Globus pallidus (tissue), 1 donor: ENCODE measurements around the gene ADAM12.

Source experiments
- DNase-seq: peaks from one replicate; pipeline ENCODE4 v3.0.0-alpha.2; 2015; ENCODE audit warnings: low spot score

ADAM12 gene, protein sequence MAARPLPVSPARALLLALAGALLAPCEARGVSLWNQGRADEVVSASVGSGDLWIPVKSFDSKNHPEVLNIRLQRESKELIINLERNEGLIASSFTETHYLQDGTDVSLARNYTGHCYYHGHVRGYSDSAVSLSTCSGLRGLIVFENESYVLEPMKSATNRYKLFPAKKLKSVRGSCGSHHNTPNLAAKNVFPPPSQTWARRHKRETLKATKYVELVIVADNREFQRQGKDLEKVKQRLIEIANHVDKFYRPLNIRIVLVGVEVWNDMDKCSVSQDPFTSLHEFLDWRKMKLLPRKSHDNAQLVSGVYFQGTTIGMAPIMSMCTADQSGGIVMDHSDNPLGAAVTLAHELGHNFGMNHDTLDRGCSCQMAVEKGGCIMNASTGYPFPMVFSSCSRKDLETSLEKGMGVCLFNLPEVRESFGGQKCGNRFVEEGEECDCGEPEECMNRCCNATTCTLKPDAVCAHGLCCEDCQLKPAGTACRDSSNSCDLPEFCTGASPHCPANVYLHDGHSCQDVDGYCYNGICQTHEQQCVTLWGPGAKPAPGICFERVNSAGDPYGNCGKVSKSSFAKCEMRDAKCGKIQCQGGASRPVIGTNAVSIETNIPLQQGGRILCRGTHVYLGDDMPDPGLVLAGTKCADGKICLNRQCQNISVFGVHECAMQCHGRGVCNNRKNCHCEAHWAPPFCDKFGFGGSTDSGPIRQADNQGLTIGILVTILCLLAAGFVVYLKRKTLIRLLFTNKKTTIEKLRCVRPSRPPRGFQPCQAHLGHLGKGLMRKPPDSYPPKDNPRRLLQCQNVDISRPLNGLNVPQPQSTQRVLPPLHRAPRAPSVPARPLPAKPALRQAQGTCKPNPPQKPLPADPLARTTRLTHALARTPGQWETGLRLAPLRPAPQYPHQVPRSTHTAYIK

DNA sequence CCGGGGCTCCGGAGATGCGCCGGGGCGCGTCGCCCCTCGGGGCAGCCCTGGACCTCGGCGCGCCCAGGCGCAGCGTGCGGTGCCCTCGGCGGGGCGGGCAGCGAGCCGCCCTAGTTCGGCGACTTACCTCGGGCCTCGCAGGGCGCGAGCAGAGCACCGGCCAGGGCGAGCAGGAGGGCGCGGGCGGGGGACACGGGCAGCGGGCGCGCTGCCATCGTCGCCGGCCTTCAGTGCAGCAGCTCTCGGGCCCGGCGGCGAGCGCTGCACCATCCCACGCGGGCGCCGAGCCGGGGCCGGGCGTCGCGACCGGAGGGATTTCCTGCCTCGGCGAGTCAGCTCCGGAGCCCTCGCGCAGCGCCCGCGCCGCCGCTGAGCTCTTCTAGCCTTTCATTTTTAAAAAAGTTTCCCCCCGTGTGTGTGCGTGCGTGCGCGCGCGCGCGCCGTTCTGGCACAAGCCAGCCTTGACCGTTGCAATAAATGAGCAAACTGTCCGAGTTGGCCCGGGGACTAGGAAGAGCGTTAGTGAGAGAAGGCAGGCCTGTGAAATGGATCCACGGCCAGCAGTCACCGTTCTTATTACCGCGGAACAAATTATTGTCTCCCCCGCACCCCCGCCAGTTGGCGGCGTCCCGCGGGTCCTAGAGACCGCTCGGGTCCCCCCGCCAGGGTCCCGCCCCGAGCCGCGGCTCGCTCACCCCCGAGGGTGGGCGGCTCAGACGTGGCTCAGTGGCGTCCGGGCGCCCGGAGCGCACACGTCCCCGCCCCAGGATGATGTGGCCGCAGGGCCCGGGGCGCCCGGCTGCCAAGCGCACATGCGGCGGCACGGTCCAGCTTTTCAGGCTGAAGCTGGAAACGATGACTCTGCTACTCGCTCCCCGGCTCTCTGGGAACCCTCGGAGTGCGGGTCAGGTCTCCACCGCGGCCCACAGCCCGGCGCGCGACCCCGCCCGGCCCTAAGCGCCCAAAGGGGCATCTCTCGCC is at the start of gene ADAM12:
Gene ADAM12, minus strand, starts transcription at position 547 of the 981 bp plus-strand sequence. Its CDS starts 332 bp downstream, at position 215.
- DNase-seq: peak; percentile 33

DNA sequence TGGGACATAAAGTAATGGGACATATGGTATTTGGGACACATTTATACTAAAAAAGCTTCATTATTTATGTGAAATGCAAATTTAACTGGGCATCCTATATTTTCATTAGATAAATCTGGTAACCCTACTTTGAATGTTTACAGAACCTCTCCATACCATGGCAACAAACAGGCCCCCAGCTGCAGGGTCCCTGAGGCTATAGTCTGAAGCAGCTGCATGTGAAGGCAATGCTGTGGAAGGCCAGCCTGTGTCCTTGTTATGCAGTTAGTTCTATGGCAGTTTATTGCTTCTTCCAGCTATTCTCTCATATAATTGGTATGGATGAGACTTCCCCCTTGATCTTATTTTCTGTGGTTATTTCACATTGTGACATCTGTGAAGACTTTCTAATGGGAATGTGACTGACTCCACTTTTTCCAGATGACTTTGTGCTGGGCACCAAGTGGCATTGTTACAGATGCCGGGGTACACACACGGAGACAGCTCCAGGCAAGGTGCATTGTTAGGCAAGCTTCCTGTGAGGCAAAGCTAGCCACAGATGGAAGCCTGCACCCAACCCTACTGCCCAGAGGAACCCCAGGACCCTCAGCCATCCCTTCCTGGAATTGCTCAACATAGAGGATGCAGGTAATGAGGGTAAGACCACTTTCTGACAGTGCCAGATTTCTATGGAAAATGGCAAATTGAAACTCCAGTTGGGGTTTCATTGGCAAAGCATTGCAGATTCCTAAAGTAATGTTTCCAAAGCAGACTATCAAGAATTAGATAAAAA is 49.5 kb upstream of the ADAM12 start:
- DNase-seq: no peak

DNA sequence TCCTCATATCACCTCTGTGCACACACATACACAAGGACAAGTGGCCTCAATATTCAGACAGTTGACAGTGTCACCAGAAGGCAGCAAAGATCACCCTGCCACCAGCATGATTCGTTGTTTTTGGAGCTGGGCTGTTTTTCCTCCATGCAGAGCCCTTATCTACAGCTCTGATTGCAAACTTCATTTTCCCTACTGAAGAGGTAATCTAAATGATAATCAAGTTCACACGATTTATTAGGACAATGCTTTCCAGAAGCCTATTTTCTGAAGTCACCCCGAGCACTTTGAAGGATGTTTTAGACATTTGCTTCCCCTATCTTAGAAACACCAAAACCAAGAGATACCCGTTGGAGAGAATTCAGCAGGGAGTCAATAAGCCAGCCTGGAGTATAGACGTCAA is 46.0 kb upstream of the ADAM12 start:
- DNase-seq: no peak

DNA sequence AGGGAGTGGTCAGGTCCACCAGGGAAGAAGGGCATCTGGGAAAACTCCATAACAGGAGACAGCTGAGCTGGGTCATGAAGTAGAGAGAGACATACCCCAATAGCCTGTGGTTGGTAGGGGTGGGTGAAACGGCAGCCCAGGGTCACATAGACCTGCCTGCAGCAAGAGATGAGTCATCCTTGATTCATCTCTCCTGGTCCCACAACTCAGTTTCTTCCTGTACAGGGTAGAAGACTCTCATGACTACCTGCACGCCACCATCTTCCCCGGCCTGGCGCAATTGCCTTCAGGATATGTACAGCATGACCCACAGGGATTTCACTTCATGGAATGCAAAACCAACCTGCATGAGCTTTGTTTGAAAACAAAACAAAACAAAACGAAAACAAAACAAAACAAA is 45.1 kb upstream of the ADAM12 start:
- DNase-seq: no peak

DNA sequence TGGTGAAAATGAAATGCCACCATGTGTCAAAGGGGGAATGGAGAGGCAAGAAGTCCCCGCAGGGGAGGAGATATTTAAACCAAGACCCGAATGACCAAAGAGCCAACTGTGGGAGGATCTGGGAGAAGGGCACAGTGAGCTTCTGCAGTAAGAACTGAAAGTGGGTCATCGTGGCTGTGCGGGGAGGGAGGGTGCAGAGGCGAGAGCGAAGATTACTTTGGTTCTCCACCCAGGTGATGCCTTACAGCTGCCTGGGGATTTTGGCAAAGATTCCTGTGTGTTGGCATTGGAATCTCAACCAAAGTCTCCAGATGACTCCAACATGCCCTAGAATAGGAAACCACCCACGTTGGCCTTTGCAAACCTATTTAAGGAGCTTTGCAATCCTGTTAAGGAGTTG is 44.2 kb upstream of the ADAM12 start:
- DNase-seq: no peak

DNA sequence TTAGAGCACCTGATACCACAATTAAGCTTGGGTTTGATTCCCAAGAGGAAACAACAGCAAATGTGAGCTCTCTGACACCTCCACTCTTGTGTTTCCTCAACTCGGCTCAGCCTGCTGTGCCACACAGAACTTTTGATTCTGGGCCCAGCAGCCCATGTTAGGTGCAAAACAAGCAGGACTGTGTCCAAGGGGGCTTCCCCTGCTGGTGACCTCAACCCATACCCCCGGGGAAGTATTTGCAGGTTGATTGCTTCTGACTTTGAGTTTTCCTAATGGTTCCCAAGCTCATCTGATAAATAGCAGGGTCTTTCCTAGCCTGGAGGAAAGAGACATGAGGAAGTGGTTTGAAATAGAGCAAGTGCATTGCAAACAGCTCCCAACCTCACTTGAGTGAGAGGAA is 43.5 kb upstream of the ADAM12 start:
- DNase-seq: no peak

DNA sequence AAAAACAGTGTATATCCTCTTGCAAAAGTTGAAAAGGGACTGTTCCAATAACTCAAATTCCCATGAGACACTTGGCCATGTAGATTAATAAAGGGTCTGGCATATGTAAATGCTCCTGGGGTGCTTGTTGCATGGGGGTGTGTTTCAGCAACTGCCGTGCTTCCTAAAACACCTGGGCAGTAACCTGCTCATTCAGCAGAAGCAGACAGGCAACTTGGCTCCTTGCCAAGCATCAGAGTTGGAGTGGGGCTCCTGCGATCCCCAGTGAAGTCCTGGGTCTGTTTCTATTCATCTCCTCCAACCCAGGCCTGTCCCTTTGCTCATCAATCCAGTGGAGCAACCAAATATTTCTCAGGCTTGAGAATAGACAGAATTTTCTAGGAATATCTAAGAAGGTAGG is 42.2 kb upstream of the ADAM12 start:
- no peak for DNase-seq

DNA sequence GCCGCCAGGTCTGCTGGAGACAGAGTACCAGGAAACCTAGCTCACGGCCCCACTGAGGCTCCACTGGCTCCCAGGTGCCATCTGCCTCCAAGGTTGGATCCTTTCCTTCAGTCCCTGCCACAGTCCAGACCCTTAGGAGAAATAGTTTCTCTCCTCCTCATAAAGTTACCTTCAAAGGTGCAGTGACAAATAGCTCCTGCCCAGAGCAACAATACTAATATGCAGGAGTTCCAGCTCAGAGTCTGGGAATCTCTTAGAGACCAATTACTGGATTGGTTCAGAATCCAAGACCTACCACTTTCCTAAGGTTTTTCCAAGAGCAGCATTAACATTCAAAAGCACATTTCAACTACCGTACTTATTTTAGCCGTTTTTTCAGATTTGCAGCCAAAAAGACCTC is 41.0 kb upstream of the ADAM12 start:
- DNase-seq: no peak

DNA sequence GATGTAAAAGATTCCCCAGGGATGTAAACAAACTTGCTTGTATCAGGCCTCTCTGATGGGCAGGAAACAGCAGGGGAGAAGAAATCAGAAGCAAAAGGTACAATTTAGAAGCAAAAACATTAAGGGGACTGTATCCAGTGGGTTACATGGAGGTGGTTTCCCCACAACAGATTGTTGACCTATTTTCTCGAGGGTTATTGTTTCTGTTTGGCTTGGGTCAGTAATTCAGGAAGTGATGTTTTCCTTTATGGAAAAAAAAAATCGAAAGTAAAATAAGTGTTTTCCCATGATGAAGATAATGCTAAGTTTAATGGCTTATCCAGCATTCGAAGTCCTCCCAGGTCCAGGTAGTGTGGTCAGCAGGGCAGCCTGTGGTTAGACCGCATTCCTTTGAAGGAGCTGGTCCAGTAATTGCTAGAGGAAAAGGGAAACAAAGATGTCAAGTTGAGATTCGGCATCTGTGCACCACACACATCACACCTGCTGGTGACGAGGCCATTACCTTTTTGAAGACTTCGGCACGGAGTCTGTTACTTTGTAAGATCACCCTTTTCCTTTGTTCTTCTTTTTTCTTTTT is 37.3 kb upstream of the ADAM12 start:
- DNase-seq: no peak

DNA sequence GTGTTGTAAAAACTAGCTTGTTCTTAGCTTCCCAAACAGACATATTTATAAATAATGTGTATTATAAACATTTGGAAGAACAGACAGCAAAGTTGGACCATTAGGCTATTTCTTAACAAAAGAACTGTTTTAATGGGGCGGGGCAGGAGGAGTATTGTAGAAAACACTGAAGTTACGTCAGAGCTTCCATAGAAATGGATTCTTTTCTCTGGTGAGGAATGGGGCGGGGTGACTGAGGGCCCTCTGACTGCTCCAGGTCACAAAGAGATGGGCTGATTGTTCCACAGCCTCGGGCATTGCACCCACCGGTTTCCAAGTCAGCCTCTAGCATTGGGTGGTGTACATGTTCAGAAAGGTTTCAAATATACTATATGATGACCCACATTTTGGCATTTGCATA is 36.8 kb upstream of the ADAM12 start:
- DNase-seq: no peak

DNA sequence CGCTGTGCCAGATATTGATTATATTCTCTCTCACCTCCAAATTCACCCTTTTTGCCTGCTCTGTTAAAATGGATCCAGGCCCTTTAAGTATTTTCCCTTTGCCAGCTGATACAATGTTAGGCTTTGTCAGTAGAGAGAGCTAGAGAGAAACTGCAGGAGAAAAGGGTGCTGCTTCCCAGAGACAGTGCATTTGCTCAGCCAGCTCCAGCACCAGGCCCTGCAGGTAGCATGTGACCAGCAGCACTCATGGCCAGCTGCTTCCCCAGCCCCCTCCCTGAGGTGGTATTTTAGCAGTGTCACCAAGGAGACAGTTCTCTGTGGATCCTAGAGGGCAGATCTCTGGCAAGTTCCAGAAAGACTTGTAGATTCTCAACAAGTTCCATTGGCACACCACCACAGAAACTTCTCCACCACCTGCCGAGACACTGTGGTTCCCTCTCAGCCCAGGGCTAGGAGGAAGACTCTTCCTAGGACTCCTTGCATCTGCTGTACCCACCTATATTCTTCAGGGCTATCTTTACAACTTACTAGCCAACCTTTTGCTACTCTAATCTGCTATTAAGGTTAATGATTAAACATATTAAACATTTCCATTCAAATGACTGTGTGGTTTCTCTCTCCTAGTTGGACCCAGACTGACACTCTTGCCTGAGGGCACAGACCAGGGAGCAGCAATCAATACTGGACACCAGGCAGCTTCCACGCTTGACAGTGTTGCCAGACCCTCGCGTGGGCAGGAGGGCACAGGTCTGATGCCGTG is 35.6 kb upstream of the ADAM12 start:
- DNase-seq: no peak

DNA sequence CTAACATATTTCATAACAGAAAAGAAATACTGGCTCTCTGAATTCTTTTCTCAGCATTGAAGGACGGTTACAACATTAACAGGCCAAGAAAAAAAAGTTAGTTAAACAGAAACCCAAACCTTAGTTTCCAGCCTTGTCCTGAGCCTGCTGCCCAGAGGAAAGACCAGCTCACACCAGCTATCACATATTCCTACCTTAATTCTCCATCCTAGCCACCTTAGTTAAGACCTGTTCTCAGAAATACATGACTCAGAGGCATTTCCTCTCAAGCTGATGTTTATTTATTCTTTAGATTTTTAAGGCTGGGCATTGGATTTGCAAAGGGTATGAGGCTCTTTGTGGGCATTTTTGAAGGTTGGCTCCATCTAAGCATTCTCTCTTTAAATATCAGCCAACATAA is 34.3 kb upstream of the ADAM12 start:
- DNase-seq: no peak

DNA sequence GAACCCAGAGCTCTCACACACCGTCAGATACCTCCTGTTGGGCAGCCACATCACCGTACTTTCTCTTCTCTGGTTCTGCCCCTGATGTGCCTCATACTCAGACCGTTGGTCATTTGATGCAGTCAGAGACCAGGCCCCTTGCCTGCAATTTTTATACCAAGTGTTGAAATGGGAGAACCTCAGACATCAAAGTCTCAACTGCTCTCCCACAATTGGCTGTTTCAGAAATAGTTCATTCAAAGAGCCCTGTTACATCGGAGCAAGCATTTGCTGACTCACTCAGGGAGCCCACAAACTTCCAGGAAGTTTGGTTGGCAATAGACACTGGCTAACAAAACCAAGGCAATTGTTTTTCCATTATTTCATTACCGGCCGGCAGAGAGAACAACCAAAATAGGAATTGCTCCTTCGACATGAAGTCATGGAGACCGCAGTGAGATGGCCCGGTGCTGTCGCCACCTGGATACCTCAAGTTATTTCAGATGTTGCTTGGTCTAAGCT is 33.5 kb upstream of the ADAM12 start:
- DNase-seq: peak; percentile 23

DNA sequence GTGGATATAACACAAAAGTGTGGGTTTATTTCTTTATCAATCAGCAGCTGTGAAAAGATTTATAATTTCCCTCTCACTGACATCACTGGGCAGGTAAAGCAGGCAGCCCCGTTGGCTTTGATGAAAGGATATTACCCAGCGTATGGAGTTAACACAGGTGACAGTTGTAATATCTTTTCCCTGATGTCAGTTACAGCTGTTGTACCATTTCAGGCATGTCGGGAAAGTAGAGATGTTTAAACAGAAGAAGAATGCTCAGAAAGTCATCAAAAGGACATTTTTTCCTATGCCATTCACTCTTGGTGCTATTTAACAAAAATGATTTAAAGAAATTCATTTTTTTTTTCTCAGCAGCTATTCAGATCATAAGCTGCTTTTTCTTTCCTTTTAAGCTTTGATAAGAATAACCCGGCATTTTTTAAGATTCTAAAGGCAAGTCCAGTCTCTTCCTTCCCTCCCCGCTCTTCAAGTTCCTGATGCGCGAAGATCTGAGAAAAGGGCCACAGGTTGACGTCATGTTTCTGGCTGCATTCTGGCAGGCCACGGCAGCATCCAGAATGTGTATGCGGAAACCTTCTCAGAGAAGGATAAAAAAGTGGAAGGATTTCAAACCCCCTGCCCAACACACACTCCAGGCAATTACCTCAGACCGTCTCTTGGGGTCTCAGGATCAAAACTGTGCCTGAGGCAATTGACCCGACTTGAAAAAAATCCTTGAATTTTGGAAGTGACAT is 32.5 kb upstream of the ADAM12 start:
- no peak for DNase-seq

DNA sequence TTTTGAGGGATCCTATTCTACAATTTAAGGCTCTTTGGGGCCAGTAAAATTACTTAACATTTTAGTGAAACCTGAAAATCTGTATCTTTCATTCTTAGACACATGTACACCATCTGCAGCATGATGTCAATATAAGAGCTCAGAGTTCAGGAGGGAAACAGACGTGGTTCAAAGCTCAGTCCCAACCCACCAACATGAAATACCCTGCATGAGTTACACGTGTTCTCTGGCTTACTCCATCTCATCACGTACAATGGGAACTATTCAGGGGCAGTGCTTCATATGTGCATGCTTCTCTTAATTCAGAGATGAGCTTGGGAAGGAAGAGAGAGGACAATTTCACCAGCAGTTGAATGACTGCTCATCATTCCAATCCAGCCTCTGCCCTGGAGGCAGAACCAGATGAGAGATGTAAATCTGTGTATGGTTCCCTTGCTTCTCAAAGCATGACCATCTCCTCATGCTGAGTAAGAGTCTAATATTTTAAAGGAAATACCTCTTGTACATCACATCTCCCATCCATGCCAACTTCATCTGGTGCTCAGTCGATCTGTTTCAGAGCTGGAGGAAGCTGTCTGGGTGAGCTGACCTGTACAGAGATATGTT is 29.0 kb upstream of the ADAM12 start:
- no peak for DNase-seq

DNA sequence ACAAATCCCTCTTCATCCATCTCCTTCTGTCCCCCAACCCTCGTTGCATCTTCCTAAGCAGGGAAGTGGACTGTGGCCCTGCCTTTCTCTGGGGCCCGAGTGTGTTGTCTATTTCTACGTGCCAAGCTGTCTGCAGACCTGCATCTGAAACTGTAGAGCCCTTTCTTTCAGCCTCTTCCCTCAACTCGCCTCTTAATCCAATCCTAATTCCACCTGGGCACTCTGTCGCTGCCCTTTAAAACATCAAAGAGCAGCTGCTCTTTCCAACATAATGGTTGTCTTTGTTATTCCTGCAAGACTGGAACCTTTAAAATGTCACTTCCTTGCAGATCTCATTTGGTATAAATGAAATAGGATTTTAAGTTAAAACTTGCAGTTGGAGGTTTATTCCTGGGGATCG is 21.5 kb upstream of the ADAM12 start:
- DNase-seq: no peak

DNA sequence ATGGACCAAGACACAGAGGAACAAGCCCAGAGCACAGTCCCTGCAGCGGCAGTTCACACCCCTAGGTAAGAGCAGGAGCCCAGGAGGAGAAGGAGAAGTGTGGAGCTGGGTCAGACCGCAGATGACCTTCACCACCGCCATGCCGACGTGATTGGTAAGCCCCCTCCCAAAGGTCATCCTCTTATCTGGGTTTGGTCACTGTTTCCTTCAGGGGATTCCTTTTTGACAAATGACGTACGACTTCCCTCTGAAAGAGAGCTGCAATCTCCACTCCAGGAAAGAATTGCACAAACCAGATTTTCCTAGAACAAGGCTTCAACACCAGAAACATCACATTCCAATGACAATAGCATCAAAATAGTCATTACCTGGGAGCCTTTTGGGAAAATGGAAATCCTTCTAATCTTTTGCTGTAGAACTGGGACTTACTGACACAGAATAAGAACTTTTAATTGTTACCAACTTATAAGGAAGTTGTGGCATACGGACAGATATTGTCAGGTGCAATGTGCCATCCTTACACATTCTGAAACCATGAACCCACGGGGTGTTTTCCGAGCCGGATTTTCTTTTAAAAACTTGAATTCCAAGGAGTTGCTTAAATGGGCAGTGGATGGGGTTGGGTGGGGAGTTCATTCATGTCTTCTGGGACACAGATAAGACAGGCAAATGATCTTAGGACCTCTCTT is 20.8 kb upstream of the ADAM12 start:
- DNase-seq: no peak

DNA sequence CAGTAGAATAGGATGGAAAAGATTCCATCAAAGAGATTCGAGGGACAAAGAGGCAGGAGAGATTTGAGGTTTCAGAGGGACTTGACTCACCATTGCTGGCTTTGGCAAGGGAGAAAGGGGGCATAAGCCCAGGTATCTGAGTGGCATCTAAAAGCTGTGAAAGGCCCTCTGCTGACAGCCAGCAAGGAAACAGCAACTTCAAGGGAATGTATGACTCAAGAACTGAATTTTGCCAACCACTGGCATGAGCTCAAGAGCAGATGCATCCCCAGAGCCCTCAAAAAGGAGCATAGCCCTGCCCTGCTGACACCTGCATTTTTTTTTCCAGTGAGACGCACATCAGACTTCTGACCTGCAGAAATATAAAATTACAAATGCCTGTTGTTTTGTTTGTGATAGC is 19.6 kb upstream of the ADAM12 start:
- no peak for DNase-seq
